Measurements from ENCODE around the gene KDM4D.

DNA sequence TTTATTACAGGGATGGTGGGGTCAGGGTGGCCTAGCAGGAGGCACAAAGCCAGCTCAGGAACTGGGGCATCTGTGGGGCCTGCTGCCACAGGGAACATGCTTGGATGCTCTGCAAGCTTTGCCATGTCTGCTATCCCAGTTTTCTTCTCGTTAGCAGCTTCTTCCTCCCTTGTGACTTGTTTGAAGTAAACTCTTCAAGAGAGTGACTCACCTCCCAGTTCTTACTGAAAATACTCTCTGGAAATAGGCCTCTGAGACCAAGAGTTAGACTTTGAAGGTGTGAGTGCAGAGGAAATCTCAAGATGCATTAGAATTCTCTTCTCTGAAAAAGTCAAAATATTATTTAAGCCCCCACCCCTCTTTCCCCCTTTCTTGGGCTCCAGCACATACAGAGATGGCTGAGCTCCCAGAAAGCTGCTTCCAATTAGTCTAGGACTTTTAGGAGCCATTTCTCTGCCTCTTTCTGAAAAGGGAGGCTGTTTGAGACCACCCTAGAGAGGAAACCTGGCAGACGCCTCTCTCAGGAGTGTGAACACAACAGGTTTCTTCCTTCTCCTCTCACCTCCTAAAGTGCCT, 15.3 kb upstream of the KDM4D start:
- TF ChIP-seq, protein P1, sequence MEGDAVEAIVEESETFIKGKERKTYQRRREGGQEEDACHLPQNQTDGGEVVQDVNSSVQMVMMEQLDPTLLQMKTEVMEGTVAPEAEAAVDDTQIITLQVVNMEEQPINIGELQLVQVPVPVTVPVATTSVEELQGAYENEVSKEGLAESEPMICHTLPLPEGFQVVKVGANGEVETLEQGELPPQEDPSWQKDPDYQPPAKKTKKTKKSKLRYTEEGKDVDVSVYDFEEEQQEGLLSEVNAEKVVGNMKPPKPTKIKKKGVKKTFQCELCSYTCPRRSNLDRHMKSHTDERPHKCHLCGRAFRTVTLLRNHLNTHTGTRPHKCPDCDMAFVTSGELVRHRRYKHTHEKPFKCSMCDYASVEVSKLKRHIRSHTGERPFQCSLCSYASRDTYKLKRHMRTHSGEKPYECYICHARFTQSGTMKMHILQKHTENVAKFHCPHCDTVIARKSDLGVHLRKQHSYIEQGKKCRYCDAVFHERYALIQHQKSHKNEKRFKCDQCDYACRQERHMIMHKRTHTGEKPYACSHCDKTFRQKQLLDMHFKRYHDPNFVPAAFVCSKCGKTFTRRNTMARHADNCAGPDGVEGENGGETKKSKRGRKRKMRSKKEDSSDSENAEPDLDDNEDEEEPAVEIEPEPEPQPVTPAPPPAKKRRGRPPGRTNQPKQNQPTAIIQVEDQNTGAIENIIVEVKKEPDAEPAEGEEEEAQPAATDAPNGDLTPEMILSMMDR (IDR thresholded peaks at IDR 0.05; ENCODE audit: insufficient read depth, low read length, poor library complexity, severe bottlenecking): no peak
- no peak for TF ChIP-seq EZH2phosphoT487 (conservative IDR thresholded peaks at IDR 0.05; ENCODE audit: low read length)

All from SU-DHL-6 (cell line).